HG03066 (cell line): Measurements from ENCODE around the gene MAP4K3.

ENCODE experiments used
- ATAC-seq: cut with Tn5 transposase; IDR thresholded peaks from one replicate; pipeline ENCODE4 v1.9.1; 2021; ENCODE audit warnings: low read depth; ENCODE audit not compliant: unreplicated experiment

The MAP4K3 gene

GRCh38 chr2:39320162-39320561 is 116.9 kb downstream of the MAP4K3 start:
- ATAC-seq, result no peak

DNA sequence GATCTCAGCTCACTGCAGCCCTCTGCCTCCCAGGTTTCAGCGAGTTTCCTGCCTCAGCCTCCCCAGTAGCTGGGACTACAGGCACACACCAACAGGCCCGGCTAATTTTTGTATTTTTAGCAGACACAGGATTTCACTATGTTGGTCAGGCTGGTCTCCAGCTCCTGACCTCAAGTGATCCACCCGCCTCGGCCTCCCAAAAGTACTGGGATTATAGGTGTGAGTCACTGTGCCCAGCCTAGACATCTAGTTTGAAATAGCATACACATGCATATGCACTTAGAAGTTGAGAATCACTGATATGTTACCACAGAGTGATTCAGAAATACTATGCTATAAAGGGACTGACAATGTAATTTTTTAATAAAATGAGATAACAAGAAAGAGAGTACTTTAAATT is 123.5 kb downstream of the MAP4K3 start:
- ATAC-seq, result no peak

DNA sequence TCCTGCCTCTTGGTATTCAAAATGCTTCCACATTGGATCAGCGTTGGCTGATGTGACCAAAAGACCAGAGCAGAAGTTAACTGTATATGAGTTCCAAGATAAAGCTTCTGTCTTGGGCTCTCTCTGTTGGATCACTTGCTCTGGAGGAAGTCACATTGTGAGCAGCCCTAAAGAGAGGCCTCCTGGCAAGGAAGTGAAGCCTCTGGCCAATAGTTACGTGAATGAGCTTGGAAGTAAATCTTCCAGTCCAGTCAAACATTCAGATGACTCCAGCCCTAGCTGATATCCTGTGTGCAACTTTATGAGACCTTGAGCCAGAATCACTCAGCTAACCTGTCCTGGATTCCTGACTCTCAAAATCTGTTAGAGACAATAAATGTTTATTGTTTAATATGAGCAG is 125.6 kb downstream of the MAP4K3 start:
- no peak for ATAC-seq

DNA sequence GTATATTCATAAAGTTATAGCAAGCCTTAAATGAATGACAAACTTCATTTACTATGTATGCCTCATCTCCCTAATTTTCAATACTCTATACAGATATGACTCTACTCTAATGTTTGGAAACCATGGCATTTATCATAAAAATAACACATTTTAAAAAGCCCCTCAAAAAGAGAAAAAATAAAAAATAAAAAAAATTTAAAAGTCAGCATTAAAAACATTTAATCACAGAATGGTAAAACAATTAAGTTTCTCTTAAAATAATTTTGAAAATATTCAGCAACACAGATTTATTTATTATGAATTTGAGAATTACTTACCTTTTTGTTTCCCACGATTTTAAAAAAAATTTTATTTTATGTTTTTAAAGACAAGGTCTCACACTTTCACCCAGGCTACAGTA is 128.3 kb downstream of the MAP4K3 start:
- no peak for ATAC-seq

GRCh38 chr2:39306626-39307025 is 130.5 kb downstream of the MAP4K3 start:
- ATAC-seq, result no peak

DNA sequence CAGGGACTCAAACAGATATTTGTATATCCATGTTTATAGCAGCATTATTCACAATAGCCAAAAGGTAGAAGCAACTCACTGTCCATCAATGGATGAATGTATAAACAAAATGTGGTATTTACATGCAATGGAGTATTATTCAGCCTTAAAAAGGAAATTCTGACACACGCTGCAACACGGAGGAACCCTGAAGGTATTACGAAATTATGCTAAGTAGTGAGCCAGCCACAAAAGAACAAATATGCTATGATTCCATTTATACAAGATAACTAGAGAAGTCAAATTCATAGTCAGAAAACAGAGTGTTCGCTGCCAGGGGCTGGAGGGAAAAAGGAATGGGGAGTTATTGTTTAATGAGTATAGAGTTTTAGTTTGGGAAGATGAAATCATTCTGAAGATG is 132.4 kb downstream of the MAP4K3 start:
- ATAC-seq, result no peak

DNA sequence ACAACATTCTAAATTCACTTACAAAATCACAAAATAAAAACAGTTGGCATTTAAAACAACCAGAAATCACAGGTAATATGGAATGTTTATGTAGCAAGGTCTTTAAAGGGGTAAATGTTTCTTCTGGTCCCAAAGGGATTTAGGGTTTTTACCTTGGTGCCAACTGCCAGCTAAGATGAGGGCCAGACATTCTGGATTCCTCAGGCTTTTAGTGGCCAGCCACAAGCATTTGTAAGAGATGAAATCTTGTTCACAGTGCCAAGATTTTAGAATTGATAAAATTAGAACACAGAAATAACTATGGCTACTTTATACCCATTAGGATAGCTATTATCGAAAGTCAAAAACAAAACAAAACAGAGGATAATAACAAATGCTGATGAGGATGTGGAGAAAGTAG is 132.9 kb downstream of the MAP4K3 start:
- no peak for ATAC-seq

GRCh38 chr2:39301352-39301751 is 135.7 kb downstream of the MAP4K3 start:
- no peak for ATAC-seq

DNA sequence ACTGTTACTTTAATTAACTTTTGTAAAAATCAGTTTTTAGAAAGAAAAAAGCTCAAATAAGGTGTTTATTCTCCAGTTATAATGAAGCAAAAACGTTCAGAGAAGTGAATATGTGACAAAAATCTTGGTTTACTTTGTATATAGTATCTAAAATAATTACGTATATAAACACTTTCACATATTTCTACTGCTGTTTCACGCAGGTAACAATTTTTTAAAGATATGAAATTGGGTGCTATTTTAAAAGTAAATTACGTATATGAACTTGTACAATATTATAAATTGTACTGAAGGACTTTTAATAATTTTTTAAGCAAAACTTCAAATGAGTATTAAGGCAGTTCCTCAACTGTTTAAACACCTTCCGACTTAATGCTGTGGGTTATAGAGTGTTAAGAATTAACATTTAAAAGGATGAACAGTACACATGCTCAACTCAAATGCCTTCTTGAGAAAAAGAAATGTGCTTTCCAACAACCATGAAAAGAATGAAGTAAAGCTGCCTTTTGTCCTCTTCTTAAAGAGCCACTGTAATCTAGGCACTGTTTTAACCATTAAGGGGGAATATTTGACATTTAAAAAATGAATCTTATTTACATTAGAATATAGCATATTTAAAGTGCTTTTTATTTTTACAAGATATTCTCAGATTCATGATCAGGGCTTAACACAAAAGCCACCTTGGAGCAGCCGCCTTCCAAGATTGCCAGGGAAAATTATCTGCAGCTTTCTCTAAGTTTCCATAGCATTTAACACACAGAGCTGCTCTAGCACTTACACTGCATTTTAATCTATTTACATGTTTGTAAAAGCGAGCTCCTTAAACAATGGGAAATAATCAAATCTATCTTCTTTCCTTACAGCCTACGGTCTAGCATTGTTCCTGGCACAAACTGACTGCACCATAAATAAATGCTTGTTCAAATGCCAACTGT is 136.8 kb downstream of the MAP4K3 start:
- ATAC-seq, result no peak

DNA sequence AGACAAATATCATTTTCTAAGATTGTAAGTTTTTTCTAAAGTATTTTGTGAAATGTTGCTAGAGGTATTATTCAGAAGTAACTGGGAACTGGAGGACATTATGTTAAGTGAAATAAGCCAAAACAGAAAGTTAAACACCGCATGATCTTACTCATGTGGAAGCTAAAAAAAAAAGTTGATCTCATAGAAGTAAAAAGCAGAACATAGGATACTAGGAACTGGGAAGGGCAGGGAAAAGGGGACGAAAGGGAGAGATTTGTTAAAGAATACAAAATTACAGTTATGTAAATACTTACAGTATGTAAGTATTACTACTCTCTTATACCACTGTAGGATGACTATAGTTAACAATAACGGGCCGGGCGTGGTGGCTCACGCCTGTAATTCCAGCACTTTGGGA is 146.7 kb downstream of the MAP4K3 start:
- no peak for ATAC-seq

GRCh38 chr2:39289609-39290008 is 147.5 kb downstream of the MAP4K3 start:
- ATAC-seq, result no peak

DNA sequence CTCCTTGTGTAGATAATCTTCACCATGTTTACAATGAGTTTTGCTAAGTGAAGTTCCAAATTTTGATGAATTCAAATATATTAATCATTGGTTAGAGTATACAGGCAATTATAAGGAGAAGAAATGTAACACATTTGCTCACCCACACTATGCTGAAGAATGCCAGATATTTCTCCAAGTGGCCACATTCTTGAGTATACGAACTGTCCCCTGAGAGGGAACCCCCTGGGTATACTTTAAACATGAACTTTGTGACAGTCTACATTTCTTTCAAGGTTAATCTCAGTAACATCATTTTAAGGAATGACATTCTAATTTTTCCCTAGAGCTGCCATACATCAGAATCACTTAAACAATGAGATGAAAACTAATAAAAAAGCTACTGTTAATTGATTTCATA is 153.5 kb downstream of the MAP4K3 start:
- no peak for ATAC-seq

DNA sequence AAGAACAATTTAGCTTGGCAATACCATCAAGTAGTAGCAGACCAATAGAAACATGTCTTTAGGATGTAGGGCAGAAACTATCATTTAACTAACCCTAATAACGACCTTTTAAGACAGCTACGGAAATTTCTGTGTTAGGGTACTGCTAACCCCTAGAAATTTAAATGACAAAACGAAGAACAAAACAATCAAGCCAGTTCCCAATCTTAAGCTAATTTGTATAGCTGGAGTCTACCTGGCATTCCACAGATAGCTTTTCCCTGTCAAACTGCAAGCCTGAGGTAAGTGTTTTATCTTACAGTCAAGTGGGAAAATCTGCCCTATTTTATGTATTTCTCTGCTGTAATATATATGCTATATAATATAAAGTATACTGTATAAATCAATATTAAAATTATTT is 155.7 kb downstream of the MAP4K3 start:
- ATAC-seq, result no peak

DNA sequence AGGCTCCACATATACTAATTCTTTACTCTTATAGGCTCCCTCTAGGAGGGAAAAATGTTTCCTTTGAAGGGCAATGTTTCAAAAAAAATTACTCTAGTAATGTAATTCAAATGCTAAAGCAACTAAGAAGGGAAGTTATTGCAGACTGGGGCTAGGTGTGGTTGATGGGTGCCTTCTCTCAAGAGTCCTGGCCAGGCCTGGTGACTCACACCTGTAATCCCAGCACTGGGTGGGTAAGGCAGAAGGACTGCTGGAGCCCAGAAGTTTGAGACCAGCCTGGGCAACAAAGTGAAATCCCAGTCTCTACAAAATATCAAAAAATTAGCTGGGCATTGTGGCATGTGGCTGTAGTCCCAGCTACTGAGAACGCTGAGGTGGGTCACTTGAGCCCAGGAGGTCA is 162.1 kb downstream of the MAP4K3 start:
- ATAC-seq, result no peak

DNA sequence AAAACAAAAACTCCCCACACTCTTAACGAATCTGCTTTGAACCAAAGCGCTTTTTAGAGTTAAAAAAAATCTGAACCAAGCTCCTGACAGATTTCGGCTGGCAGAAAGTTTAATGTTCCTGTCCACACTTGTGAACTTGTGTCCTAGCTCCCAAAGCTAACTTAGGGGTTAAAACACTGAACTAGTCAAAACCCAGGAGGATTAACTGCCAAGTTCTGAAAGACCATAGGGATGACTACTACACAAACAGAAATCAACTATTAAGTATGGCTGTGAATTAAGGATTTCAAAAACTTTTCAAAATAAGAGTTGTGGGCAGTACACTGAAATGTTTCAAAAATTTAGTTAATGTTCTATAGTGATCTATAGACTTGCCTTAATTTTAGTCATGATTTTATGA is 167.1 kb downstream of the MAP4K3 start:
- ATAC-seq, result no peak

GRCh38 chr2:39266916-39267434 is 170.1 kb downstream of the MAP4K3 start:
- ATAC-seq, result no peak

DNA sequence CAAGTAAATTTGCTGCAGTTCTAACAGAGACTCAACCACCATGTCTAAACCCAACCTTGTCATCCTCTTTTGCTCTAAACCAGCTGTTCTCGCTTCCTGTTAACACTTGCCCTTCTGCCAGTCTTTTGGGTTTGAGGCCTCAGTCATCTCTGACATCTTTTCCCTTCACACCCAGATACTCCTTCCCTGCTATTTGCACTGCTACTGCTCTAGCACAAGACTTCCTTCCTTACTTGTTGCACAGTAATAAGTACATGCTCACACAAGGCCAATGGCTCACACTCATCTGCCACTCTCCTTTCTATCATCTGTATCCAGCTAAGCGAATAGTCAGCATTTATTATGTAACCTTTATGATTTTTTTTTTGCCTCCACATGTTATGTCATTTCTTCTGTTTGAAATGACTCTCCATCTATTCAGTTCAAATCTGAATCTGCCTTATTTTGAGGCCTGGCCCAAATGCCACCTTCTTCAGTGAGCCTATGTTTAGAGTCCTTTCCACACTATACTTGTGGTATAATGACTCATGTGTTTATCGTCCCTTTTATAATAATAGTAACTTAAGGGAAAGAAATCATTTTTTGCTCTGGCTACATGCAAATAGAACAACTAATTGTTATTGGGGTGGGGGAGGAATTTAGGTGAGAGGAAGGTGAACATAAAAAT is 170.8 kb downstream of the MAP4K3 start:
- ATAC-seq, result peak; percentile 68

DNA sequence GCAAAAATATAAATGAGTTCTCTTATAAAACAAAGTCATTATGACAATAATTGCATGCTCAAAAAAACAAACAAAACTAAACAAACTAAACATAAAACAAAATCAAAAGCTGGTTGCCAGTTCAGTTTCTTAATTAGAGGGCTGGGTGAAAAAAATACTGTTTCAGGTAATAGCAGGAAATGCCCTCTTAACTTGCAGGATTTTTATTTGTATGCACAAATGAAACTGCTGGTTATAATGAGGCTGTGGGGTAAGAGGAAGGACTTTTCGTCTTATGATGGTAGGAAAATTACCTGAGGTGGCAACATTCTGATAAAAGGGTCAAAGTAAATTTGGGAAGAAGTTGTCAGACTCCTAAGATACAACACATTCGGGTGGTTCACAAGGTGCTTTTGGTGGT is 171.8 kb downstream of the MAP4K3 start:
- no peak for ATAC-seq

DNA sequence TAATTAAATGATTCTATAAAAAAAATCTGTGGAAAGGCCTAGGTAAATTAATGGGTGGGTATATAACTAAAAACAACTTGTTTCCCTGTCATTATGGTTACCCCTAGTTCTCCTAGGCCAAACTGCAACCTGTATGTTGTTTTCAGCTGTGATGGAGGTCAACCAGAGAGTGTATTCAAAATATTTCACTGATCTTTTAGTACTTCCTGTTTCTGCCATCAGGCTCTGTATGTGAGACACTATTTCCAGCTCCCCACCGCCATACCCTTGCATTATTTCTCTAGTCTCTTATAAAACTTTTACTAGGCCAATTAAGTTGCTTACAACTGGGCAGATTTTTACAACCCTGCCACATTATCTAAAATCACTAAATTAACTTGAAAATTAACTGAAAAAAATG is 172.4 kb downstream of the MAP4K3 start:
- peak; percentile 75 for ATAC-seq

GRCh38 chr2:39260087-39260486 is 177.0 kb downstream of the MAP4K3 start:
- no peak for ATAC-seq

- ATAC-seq, result no peak
These were observed 181.0 kb downstream of the MAP4K3 start for GRCh38 chr2:39256040-39256439.
